K562 (cell line): Measurements from ENCODE around the gene OPA1. TPM values are rescaled to one million over a fixed set of nuclear protein-coding genes. Genes with fewer than 3 reads are reported as not detected.

Experiments used
- CREB1 ChIP-seq, 2 experiments: sonication (generic) in 1 of 2; formaldehyde crosslinking in 1 of 2; IDR thresholded peaks; 2 replicates each; pipeline versions ENCODE4 v1.6.1 to v1.8.0; 2012 to 2022; ENCODE audit warnings: inconsistent platforms in 1 of 2, mild to moderate bottlenecking in 1 of 2, missing genetic modification reagents in 1 of 2, moderate library complexity in 1 of 2
- HMG20A ChIP-seq: fragments of 450-650 bp; formaldehyde crosslinking; conservative IDR thresholded peaks from 2 replicates; pipeline ENCODE4 v1.4.0; 2020; ENCODE audit warnings: mild to moderate bottlenecking, mixed read lengths
- JUND ChIP-seq, 2 experiments: IDR thresholded peaks; 2 replicates in 1 of 2; 3 replicates in 1 of 2; pipeline ENCODE4 v1.6.1; 2011; ENCODE audit warnings: borderline replicate concordance in 2 of 2, low read depth in 2 of 2, low read length in 2 of 2, improper control_type of control experiment in 1 of 2, missing biosample characterization in 1 of 2, missing genetic modification characterization in 1 of 2, missing genetic modification reagents in 1 of 2
- MAFK ChIP-seq: IDR thresholded peaks from 2 replicates; pipeline ENCODE4 v1.6.1; 2011; ENCODE audit warnings: low read length, improper control_type of control experiment
- MGA ChIP-seq: fragments of 450-650 bp; IDR thresholded peaks from 2 replicates; pipeline ENCODE4 v1.6.1; 2016; ENCODE audit warnings: mild to moderate bottlenecking, moderate library complexity
- NCOA1 ChIP-seq: fragments of 450-650 bp; IDR thresholded peaks from 2 replicates; pipeline ENCODE4 v1.6.1; 2016; ENCODE audit warnings: low read depth
- NFRKB ChIP-seq: fragments of 450-650 bp; IDR thresholded peaks from 2 replicates; pipeline ENCODE4 v1.6.1; 2016; ENCODE audit warnings: low read depth
- SMAD1 ChIP-seq: fragments of 150-350 bp; IDR thresholded peaks from 2 replicates; pipeline ENCODE4 v1.6.1; 2014; ENCODE audit warnings: low read length, low read depth; ENCODE audit not compliant: partially characterized antibody
- SMARCC2 ChIP-seq: fragments of 450-650 bp; IDR thresholded peaks from 2 replicates; pipeline ENCODE4 v1.6.1; 2017; ENCODE audit warnings: antibody characterized with exemption, moderate library complexity, mild to moderate bottlenecking, low read depth
- THRA ChIP-seq: fragments of 450-650 bp; IDR thresholded peaks from 2 replicates; pipeline ENCODE4 v1.6.1; 2017; ENCODE audit warnings: mild to moderate bottlenecking, moderate library complexity
- ZNF253 ChIP-seq: fragments of 250-450 bp; sonication (Bioruptor Pico); conservative IDR thresholded peaks from 2 replicates; pipeline ENCODE4 v1.6.1; 2021; ENCODE audit warnings: mild to moderate bottlenecking
- polyA plus RNA-seq, 8 experiments: library from polyadenylated mRNA; depleted of rRNA in 4 of 8; stranded (reverse) in 5 of 8; unstranded in 3 of 8; fragments of >200 nt; fragmentation: Nextera tagmentation in 2 of 8; fragmentation: Illumina TruSeq in 1 of 8; extraction: Ambion mirVana in 2 of 8; extraction: Trizol in 1 of 8; gene quantifications; 2 replicates each; pipeline versions ENCODE4 v1.2.1 to v1.2.3, GENCODE V29; 2011 to 2014; ENCODE audit warnings: inconsistent platforms in 1 of 8, missing spikeins in 1 of 8
- total RNA-seq, 7 experiments: library from RNA; depleted of rRNA in 6 of 7; stranded (reverse); fragments of >200 nt in 6 of 7; fragmentation: Illumina TruSeq in 2 of 7; extraction: Trizol in 2 of 7; gene quantifications; 2 replicates each; pipeline versions ENCODE4 v1.2.1 to v1.2.3, GENCODE V29; 2011 to 2021; ENCODE audit warnings: low replicate concordance in 1 of 7
- TF ChIP-seq, protein P1 (sequence below): IDR thresholded peaks from 2 replicates; pipeline ENCODE4 v1.6.1; 2014; ENCODE audit warnings: antibody characterized with exemption

Gene OPA1
- total and polyA plus RNA-seq, 9 of the 15 experiments (the other 6 are each of a cell fraction or from before 2014, with no cell fraction given): 19.7 to 127 (median 94.7) TPM

DNA sequence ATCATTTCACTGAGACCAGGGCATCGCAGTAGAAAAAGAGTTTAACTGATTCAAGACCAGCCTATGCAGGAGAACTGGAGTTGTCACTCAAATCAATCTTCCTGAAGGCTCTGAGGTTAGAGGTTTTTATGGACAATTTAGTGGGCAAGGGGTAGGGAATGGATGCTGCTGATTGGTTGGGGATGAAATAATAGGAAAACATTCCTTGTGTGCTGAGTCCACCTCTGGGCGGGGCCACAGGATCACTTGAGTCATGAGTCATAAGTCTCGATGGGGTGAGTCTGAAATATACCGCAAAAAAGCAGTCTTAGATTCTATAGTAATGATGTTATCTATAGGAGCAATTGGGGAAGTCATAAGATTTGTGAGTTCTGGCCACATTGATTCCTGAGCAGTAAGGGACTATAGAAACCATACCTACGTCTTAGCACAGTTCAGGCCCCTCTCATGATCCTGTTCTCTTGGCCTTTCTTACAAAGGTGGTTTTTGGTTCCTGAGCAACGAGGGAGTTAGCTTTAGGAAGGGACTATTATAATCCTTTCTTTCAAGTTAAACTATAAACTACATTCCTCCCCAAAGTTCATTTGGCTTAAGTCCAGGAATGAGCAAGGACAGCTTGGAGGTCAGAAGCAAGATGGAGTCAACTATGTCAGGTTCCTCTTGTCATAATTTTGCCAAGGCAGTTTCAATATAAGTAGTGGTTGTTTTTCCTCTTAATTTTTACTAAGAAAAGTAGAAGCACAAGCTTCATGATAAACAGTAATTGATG is 2.7 kb upstream of the OPA1 start (continued):
- TF ChIP-seq MGA (no peak), MAFK (no peak), HMG20A (CRISPR knock-in tag) (no peak), JUND (IDR thresholded peaks at IDR 0.05; ENCODE audit: borderline replicate concordance, low read depth, low read length) (peak; percentile 90), JUND (tag; IDR thresholded peaks at IDR 0.05; ENCODE audit: borderline replicate concordance, low read depth, low read length) (peak; percentile 90; the same call in 2 of the 3 replicates), NFRKB (no peak), THRA (no peak), SMAD1 (no peak), CREB1 (IDR thresholded peaks at IDR 0.05) (no peak), CREB1 (CRISPR knock-in tag; IDR thresholded peaks at IDR 0.05) (no peak), NCOA1 (no peak), SMARCC2 (no peak; the same call in 1 of the 2 replicates), ZNF253 (CRISPR knock-in tag) (no peak)
- TF ChIP-seq, protein P1, sequence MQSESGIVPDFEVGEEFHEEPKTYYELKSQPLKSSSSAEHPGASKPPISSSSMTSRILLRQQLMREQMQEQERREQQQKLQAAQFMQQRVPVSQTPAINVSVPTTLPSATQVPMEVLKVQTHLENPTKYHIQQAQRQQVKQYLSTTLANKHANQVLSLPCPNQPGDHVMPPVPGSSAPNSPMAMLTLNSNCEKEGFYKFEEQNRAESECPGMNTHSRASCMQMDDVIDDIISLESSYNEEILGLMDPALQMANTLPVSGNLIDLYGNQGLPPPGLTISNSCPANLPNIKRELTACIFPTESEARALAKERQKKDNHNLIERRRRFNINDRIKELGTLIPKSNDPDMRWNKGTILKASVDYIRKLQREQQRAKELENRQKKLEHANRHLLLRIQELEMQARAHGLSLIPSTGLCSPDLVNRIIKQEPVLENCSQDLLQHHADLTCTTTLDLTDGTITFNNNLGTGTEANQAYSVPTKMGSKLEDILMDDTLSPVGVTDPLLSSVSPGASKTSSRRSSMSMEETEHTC: peak; percentile 54; the same call in 1 of the 2 replicates
